ENCODE data around the gene IRAK3.
"Not testable (repeated sequence)": the region's sequence is repeated elsewhere in the genome, so short reads cannot be mapped to it uniquely, and the experiment has no call there.

- not testable (repeated sequence) for TF ChIP-seq POLR2AphosphoS5, CTCF (IDR thresholded peaks at IDR 0.05)
These were observed 24.0 kb downstream of the IRAK3 start for GRCh38 chr12:66213011-66213410.
